Mucosa of rectum (tissue), 2 donors: Measurements from ENCODE around the gene RS1.

Experiments used
- H3K27ac ChIP-seq, 2 donors: one replicate each; pipeline ENCODE4 v1.7.0; 2013; ENCODE audit warnings: inconsistent platforms in 2 of 2, low read depth in 2 of 2, low read length in 2 of 2
- H3K27me3 ChIP-seq, 2 donors: one replicate each; pipeline ENCODE4 v1.7.0; 2013; ENCODE audit warnings: low read length in 2 of 2; ENCODE audit not compliant: control insufficient read depth in 2 of 2, insufficient read depth in 2 of 2
- H3K36me3 ChIP-seq, 2 donors: one replicate each; pipeline ENCODE4 v1.7.0; 2013; ENCODE audit warnings: low read length in 2 of 2; ENCODE audit not compliant: control insufficient read depth in 2 of 2, insufficient read depth in 2 of 2
- H3K4me1 ChIP-seq, 2 donors: one replicate each; pipeline ENCODE4 v1.7.0; 2013; ENCODE audit warnings: low read length in 2 of 2, mild to moderate bottlenecking in 1 of 2; ENCODE audit not compliant: control insufficient read depth in 2 of 2, insufficient read depth in 2 of 2
- H3K4me3 ChIP-seq, 2 donors: one replicate each; pipeline ENCODE4 v1.7.0; 2013; ENCODE audit warnings: low read length in 2 of 2
- H3K9ac ChIP-seq, 2 donors: one replicate each; pipeline ENCODE4 v1.7.0; 2013; ENCODE audit warnings: low read length in 2 of 2, low read depth in 1 of 2, mild to moderate bottlenecking in 1 of 2
- H3K9me3 ChIP-seq, 2 donors: one replicate each; pipeline ENCODE4 v1.7.0; 2013; ENCODE audit warnings: low read length in 2 of 2; ENCODE audit not compliant: control insufficient read depth in 2 of 2
- donor health status: healthy.
- donor health status: Normal muscosa, but diverticular disease.

Gene RS1

GRCh38 chrX:18613930-18614639 is 57.8 kb downstream of the RS1 start:
- no peak overlapping the region for H3K9ac ChIP-seq
- no peaks in the 10 kb centered on the region for H3K36me3 ChIP-seq
- H3K27me3 ChIP-seq: no peaks in the 10 kb centered on the region
- no peaks in the 10 kb centered on the region for H3K9me3 ChIP-seq
- peaks cover 0 to 6% of the 10 kb centered on the region in 2 donors for H3K4me1 ChIP-seq
- no peak overlapping the region for H3K27ac ChIP-seq
- H3K4me3 ChIP-seq: no peak overlapping the region

- Histone ChIP-seq H3K4me1 (no peaks in the 10 kb centered on the region), H3K36me3 (no peaks in the 10 kb centered on the region), H3K27me3 (no peaks in the 10 kb centered on the region), H3K9ac (no peak overlapping the region), H3K9me3 (no peaks in the 10 kb centered on the region), H3K27ac (no peak overlapping the region), H3K4me3 (no peak overlapping the region)
Measured at GRCh38 chrX:18607966-18608365, 63.9 kb downstream of the RS1 start.

GRCh38 chrX:18598413-18598812 is 73.5 kb downstream of the RS1 start:
- H3K36me3 ChIP-seq: no peaks in the 10 kb centered on the region
- H3K4me3 ChIP-seq: no peak overlapping the region
- no peaks in the 10 kb centered on the region for H3K9me3 ChIP-seq
- no peaks in the 10 kb centered on the region for H3K27me3 ChIP-seq
- no peaks in the 10 kb centered on the region for H3K4me1 ChIP-seq
- H3K27ac ChIP-seq: no peak overlapping the region
- no peak overlapping the region for H3K9ac ChIP-seq

- Histone ChIP-seq H3K4me1 (no peaks in the 10 kb centered on the region), H3K9ac (no peak overlapping the region), H3K27ac (no peak overlapping the region), H3K4me3 (no peak overlapping the region), H3K9me3 (no peaks in the 10 kb centered on the region), H3K27me3 (peaks cover 0 to 4% of the 10 kb centered on the region in 2 donors), H3K36me3 (no peaks in the 10 kb centered on the region)
Measured at GRCh38 chrX:18596096-18596495, 75.8 kb downstream of the RS1 start.

- peaks cover 0 to 4% of the 10 kb centered on the region in 2 donors for H3K27me3 ChIP-seq
- H3K4me1 ChIP-seq: no peaks in the 10 kb centered on the region
- no peak overlapping the region for H3K9ac ChIP-seq
- H3K27ac ChIP-seq: no peak overlapping the region
- H3K36me3 ChIP-seq: no peaks in the 10 kb centered on the region
- no peaks in the 10 kb centered on the region for H3K9me3 ChIP-seq
- no peak overlapping the region for H3K4me3 ChIP-seq
Measured at GRCh38 chrX:18594079-18594478, 77.8 kb downstream of the RS1 start.

GRCh38 chrX:18591834-18592233 is 80.1 kb downstream of the RS1 start:
- Histone ChIP-seq H3K27ac (no peak overlapping the region), H3K4me1 (no peaks in the 10 kb centered on the region)

More at GRCh38 chrX:18591834-18592233, 80.1 kb downstream of the RS1 start:
- Histone ChIP-seq H3K4me3 (no peak overlapping the region), H3K36me3 (no peaks in the 10 kb centered on the region), H3K9ac (no peak overlapping the region), H3K27me3 (peaks cover 0 to 4% of the 10 kb centered on the region in 2 donors), H3K9me3 (no peaks in the 10 kb centered on the region)
